ENCODE measurements around the gene MATN1.

The MATN1 gene

GRCh38 chr1:30715216-30715615 lies 8.2 kb downstream of the MATN1 start:
- peak; percentile 26 for DNase-seq

GRCh38 chr1:30714536-30715090 lies 8.8 kb downstream of the MATN1 start:
- DNase-seq: no peak

GRCh38 chr1:30714025-30714424 lies 9.4 kb downstream of the MATN1 start:
- DNase-seq: no peak

- no peak for DNase-seq
Measured at GRCh38 chr1:30713311-30713710, 10.1 kb downstream of the MATN1 start.

GRCh38 chr1:30712583-30712982 lies 10.8 kb downstream of the MATN1 start:
- no peak for DNase-seq

- DNase-seq: no peak
Measured at GRCh38 chr1:30710407-30710806, 13.0 kb downstream of the MATN1 start.

GRCh38 chr1:30708361-30708728 lies 15.0 kb downstream of the MATN1 start:
- DNase-seq: no peak

- peak; percentile 64 for DNase-seq
Measured at GRCh38 chr1:30707412-30708360, 15.7 kb downstream of the MATN1 start.

GRCh38 chr1:30706528-30706927 lies 16.9 kb downstream of the MATN1 start:
- no peak for DNase-seq

GRCh38 chr1:30705698-30706097 lies 17.7 kb downstream of the MATN1 start:
- no peak for DNase-seq

GRCh38 chr1:30704765-30705509 lies 18.4 kb downstream of the MATN1 start:
- no peak for DNase-seq

- no peak for DNase-seq
Measured at GRCh38 chr1:30704271-30704670, 19.1 kb downstream of the MATN1 start.

- DNase-seq: no peak
Measured at GRCh38 chr1:30702823-30703222, 20.6 kb downstream of the MATN1 start.

GRCh38 chr1:30701258-30701633 lies 22.1 kb downstream of the MATN1 start:
- no peak for DNase-seq

- DNase-seq: no peak
Measured at GRCh38 chr1:30700528-30701257, 22.7 kb downstream of the MATN1 start.

- no peak for DNase-seq
Measured at GRCh38 chr1:30699762-30700161, 23.6 kb downstream of the MATN1 start.

- no peak for DNase-seq
Measured at GRCh38 chr1:30698401-30698981, 24.9 kb downstream of the MATN1 start.

- no peak for DNase-seq
Measured at GRCh38 chr1:30697571-30698376, 25.6 kb downstream of the MATN1 start.

- DNase-seq: no peak
Measured at GRCh38 chr1:30696831-30697230, 26.6 kb downstream of the MATN1 start.

- DNase-seq: no peak
Measured at GRCh38 chr1:30695439-30695841, 27.9 kb downstream of the MATN1 start.

- DNase-seq: no peak
Measured at GRCh38 chr1:30694280-30695175, 28.9 kb downstream of the MATN1 start.
